SJCRH30 (cell line): ENCODE results near the gene CBLB. TPM values are rescaled to one million over a fixed set of nuclear protein-coding genes. Genes with fewer than 3 reads are reported as not detected.
"Not testable (repeated sequence)": the region's sequence is repeated elsewhere in the genome, so short reads cannot be mapped to it uniquely, and the experiment has no call there.

Source experiments
- DNase-seq, 2 experiments: peaks; one replicate each; pipeline ENCODE4 v3.0.0-alpha.2; 2015 to 2020
- H3K27ac ChIP-seq: fragments of 250-450 bp; sonication (Bioruptor Pico); 2 replicates; pipeline ENCODE4 v1.5.1; 2020; ENCODE audit warnings: mild to moderate bottlenecking, moderate library complexity
- H3K27me3 ChIP-seq: fragments of 250-450 bp; sonication (Bioruptor Pico); 2 replicates; pipeline ENCODE4 v1.5.1; 2020; ENCODE audit warnings: mild to moderate bottlenecking, moderate library complexity
- H3K36me3 ChIP-seq: fragments of 250-450 bp; sonication (Bioruptor Pico); 2 replicates; pipeline ENCODE4 v1.5.1; 2020; ENCODE audit warnings: mild to moderate bottlenecking, moderate library complexity
- H3K4me1 ChIP-seq: fragments of 250-450 bp; sonication (Bioruptor Pico); 2 replicates; pipeline ENCODE4 v1.5.1; 2020; ENCODE audit warnings: mild to moderate bottlenecking, moderate library complexity
- H3K4me3 ChIP-seq: fragments of 250-450 bp; sonication (Bioruptor Pico); 2 replicates; pipeline ENCODE4 v1.5.1; 2020; ENCODE audit warnings: mild to moderate bottlenecking, moderate library complexity
- H3K9me3 ChIP-seq: fragments of 250-450 bp; sonication (Bioruptor Pico); replicated peaks from 2 replicates; pipeline ENCODE4 v1.5.1; 2020; ENCODE audit warnings: mild to moderate bottlenecking, moderate library complexity
- total RNA-seq: library from RNA; depleted of rRNA; stranded (reverse); fragments of >200 nt; shearing (Covaris generic); gene quantifications from 2 replicates; pipeline ENCODE4 v1.2.3, GENCODE V29; 2014

Gene CBLB
- total RNA-seq, 1 experiment from 2014 or later: 22.3 TPM

- DNase-seq: no peak
- H3K4me3 ChIP-seq: no peak overlapping the region
- no peaks in the 10 kb centered on the region; the same call in none of the 2 replicates for H3K36me3 ChIP-seq
- no peak overlapping the region for H3K27ac ChIP-seq
- H3K4me1 ChIP-seq: no peaks in the 10 kb centered on the region
- H3K9me3 ChIP-seq: peaks cover 2% of the 10 kb centered on the region; the same call in 1 of the 2 replicates
- no peaks in the 10 kb centered on the region for H3K27me3 ChIP-seq
Observed at GRCh38 chr3:105765308-105765639, 103.5 kb downstream of the CBLB start.

GRCh38 chr3:105764378-105765307, 104.2 kb downstream of the CBLB start:
- Histone ChIP-seq H3K4me3 (no peak overlapping the region), H3K27ac (no peak overlapping the region), H3K27me3 (no peaks in the 10 kb centered on the region), H3K9me3 (peaks cover 2% of the 10 kb centered on the region; the same call in 1 of the 2 replicates), H3K36me3 (no peaks in the 10 kb centered on the region; the same call in none of the 2 replicates), H3K4me1 (no peaks in the 10 kb centered on the region)
- no peak for DNase-seq

- H3K4me1 ChIP-seq: no peaks in the 10 kb centered on the region
- no peak for DNase-seq
- no peaks in the 10 kb centered on the region; the same call in none of the 2 replicates for H3K36me3 ChIP-seq
- H3K4me3 ChIP-seq: no peak overlapping the region
- H3K9me3 ChIP-seq: peaks cover 2% of the 10 kb centered on the region; the same call in 1 of the 2 replicates
- no peaks in the 10 kb centered on the region for H3K27me3 ChIP-seq
- H3K27ac ChIP-seq: no peak overlapping the region
Observed at GRCh38 chr3:105763659-105764036, 105.2 kb downstream of the CBLB start.

GRCh38 chr3:105762749-105763658, 105.8 kb downstream of the CBLB start:
- no peaks in the 10 kb centered on the region; the same call in 1 of the 2 replicates for H3K36me3 ChIP-seq
- DNase-seq: no peak
- no peaks in the 10 kb centered on the region for H3K27me3 ChIP-seq
- H3K27ac ChIP-seq: no peak overlapping the region
- H3K9me3 ChIP-seq: peaks cover 2% of the 10 kb centered on the region; the same call in 1 of the 2 replicates
- no peaks in the 10 kb centered on the region for H3K4me1 ChIP-seq
- no peak overlapping the region for H3K4me3 ChIP-seq

- H3K4me1 ChIP-seq, H3K27ac ChIP-seq, H3K36me3 ChIP-seq, H3K9me3 ChIP-seq, H3K4me3 ChIP-seq, H3K27me3 ChIP-seq, DNase-seq: not testable (repeated sequence)
Observed at GRCh38 chr3:105762214-105762613, 106.6 kb downstream of the CBLB start.

- no peak overlapping the region for H3K27ac ChIP-seq
- no peaks in the 10 kb centered on the region; the same call in 1 of the 2 replicates for H3K36me3 ChIP-seq
- no peak for DNase-seq
Observed at GRCh38 chr3:105759442-105760078, 109.3 kb downstream of the CBLB start.

GRCh38 chr3:105758451-105758850, 110.4 kb downstream of the CBLB start:
- Histone ChIP-seq H3K27ac (no peak overlapping the region), H3K4me3 (no peak overlapping the region), H3K27me3 (no peaks in the 10 kb centered on the region), H3K9me3 (peaks cover 2% of the 10 kb centered on the region; the same call in 1 of the 2 replicates), H3K36me3 (no peaks in the 10 kb centered on the region; the same call in 1 of the 2 replicates), H3K4me1 (no peaks in the 10 kb centered on the region)
- no peak for DNase-seq

More at GRCh38 chr3:105759442-105760078, 109.3 kb downstream of the CBLB start:
- H3K4me3 ChIP-seq: no peak overlapping the region
- H3K4me1 ChIP-seq: no peaks in the 10 kb centered on the region
- no peaks in the 10 kb centered on the region for H3K27me3 ChIP-seq
- peaks cover 2% of the 10 kb centered on the region; the same call in 1 of the 2 replicates for H3K9me3 ChIP-seq

- no peak overlapping the region for H3K4me3 ChIP-seq
- H3K9me3 ChIP-seq: no peaks in the 10 kb centered on the region
- H3K27ac ChIP-seq: no peak overlapping the region
- H3K4me1 ChIP-seq: no peaks in the 10 kb centered on the region
- no peaks in the 10 kb centered on the region for H3K27me3 ChIP-seq
- H3K36me3 ChIP-seq: no peaks in the 10 kb centered on the region
- no peak for DNase-seq
Observed at GRCh38 chr3:105755121-105755886, 113.5 kb downstream of the CBLB start.

GRCh38 chr3:105752791-105753415, 115.9 kb downstream of the CBLB start:
- no peaks in the 10 kb centered on the region for H3K36me3 ChIP-seq
- H3K9me3 ChIP-seq: no peaks in the 10 kb centered on the region
- H3K27ac ChIP-seq: no peak overlapping the region
- no peak for DNase-seq
- no peaks in the 10 kb centered on the region for H3K4me1 ChIP-seq
- no peak overlapping the region for H3K4me3 ChIP-seq
- no peaks in the 10 kb centered on the region for H3K27me3 ChIP-seq

GRCh38 chr3:105747696-105748095, 121.1 kb downstream of the CBLB start:
- Histone ChIP-seq H3K36me3 (no peaks in the 10 kb centered on the region), H3K4me1 (no peaks in the 10 kb centered on the region), H3K27ac (no peak overlapping the region), H3K9me3 (no peaks in the 10 kb centered on the region), H3K27me3 (no peaks in the 10 kb centered on the region), H3K4me3 (no peak overlapping the region)
- no peak for DNase-seq

GRCh38 chr3:105747060-105747541, 121.7 kb downstream of the CBLB start:
- Histone ChIP-seq H3K9me3 (no peaks in the 10 kb centered on the region), H3K27me3 (no peaks in the 10 kb centered on the region), H3K4me3 (no peak overlapping the region), H3K27ac (no peak overlapping the region), H3K4me1 (no peaks in the 10 kb centered on the region), H3K36me3 (no peaks in the 10 kb centered on the region)
- DNase-seq: no peak

GRCh38 chr3:105746231-105746996, 122.4 kb downstream of the CBLB start:
- Histone ChIP-seq H3K4me1 (no peaks in the 10 kb centered on the region), H3K27me3 (no peaks in the 10 kb centered on the region), H3K9me3 (no peaks in the 10 kb centered on the region), H3K4me3 (no peak overlapping the region), H3K36me3 (no peaks in the 10 kb centered on the region), H3K27ac (no peak overlapping the region)
- no peak for DNase-seq

GRCh38 chr3:105745046-105745445, 123.8 kb downstream of the CBLB start:
- DNase-seq: no peak
- Histone ChIP-seq H3K27me3 (no peaks in the 10 kb centered on the region), H3K4me3 (no peak overlapping the region), H3K27ac (no peak overlapping the region), H3K36me3 (no peaks in the 10 kb centered on the region), H3K9me3 (no peaks in the 10 kb centered on the region), H3K4me1 (no peaks in the 10 kb centered on the region)
